Dendritic cell treated with granulocyte-macrophage colony-stimulating factor and Interleukin-4, amounts not matched to agents 40 ng/mL and 50 ng/mL, for 4 days (primary cell): ENCODE results near the gene TGM3.

ENCODE experiments used
- H3K27ac Mint-ChIP-seq: one replicate; pipeline ENCODE4 v1.8.0; 2022; ENCODE audit warnings: mild to moderate bottlenecking, mixed read lengths
- H3K27me3 Mint-ChIP-seq: one replicate; pipeline ENCODE4 v1.8.0; 2022; ENCODE audit warnings: mild to moderate bottlenecking, mixed read lengths
- H3K36me3 Mint-ChIP-seq: one replicate; pipeline ENCODE4 v1.8.0; 2022; ENCODE audit warnings: low read depth, mixed read lengths
- H3K4me1 Mint-ChIP-seq: one replicate; pipeline ENCODE4 v1.8.0; 2022; ENCODE audit warnings: low read depth, mixed read lengths
- H3K4me3 Mint-ChIP-seq: one replicate; pipeline ENCODE4 v1.8.0; 2022; ENCODE audit warnings: mild to moderate bottlenecking, moderate library complexity, mixed read lengths
- H3K9me3 Mint-ChIP-seq: one replicate; pipeline ENCODE4 v1.8.0; 2022; ENCODE audit warnings: mixed read lengths
- intact Hi-C: fragments of 100-400 bp; cut with micrococcal nuclease; formaldehyde crosslinking; loops from one replicate; pipeline ENCODE4 v1.15.0; 2022

TGM3 gene

GRCh38 chr20:2368621-2369020 is 72.8 kb downstream of the TGM3 start:
- no peak overlapping the region for H3K4me3 Mint-ChIP-seq
- H3K4me1 Mint-ChIP-seq = no peaks in the 10 kb centered on the region
- H3K27me3 Mint-ChIP-seq = peaks cover 77% of the 10 kb centered on the region
- H3K36me3 Mint-ChIP-seq = no peaks in the 10 kb centered on the region
- no peak overlapping the region for H3K27ac Mint-ChIP-seq
- H3K9me3 Mint-ChIP-seq = no peaks in the 10 kb centered on the region
- intact Hi-C loops = no loop called here

- Mint-ChIP-seq H3K27ac (no peak overlapping the region), H3K4me1 (no peaks in the 10 kb centered on the region), H3K27me3 (peaks cover 74% of the 10 kb centered on the region), H3K4me3 (no peak overlapping the region), H3K36me3 (no peaks in the 10 kb centered on the region), H3K9me3 (no peaks in the 10 kb centered on the region)
- intact Hi-C loops = no loop called here
Observed at GRCh38 chr20:2373098-2373497, 77.3 kb downstream of the TGM3 start.

- Mint-ChIP-seq H3K27me3 (peaks cover 75% of the 10 kb centered on the region), H3K4me3 (no peak overlapping the region), H3K27ac (no peak overlapping the region), H3K9me3 (no peaks in the 10 kb centered on the region), H3K4me1 (no peaks in the 10 kb centered on the region), H3K36me3 (no peaks in the 10 kb centered on the region)
- intact Hi-C loops = no loop called here
Observed at GRCh38 chr20:2374346-2375125, 78.7 kb downstream of the TGM3 start.

- Mint-ChIP-seq H3K27me3 (peaks cover 65% of the 10 kb centered on the region), H3K4me1 (no peaks in the 10 kb centered on the region), H3K4me3 (no peak overlapping the region), H3K27ac (no peak overlapping the region), H3K36me3 (no peaks in the 10 kb centered on the region), H3K9me3 (no peaks in the 10 kb centered on the region)
- intact Hi-C loops = no loop called here
Observed at GRCh38 chr20:2378893-2379292, 83.1 kb downstream of the TGM3 start.

GRCh38 chr20:2379511-2380229 is 83.9 kb downstream of the TGM3 start:
- Mint-ChIP-seq H3K27me3 (peaks cover 66% of the 10 kb centered on the region), H3K4me3 (no peak overlapping the region)

GRCh38 chr20:2380601-2381000 is 84.8 kb downstream of the TGM3 start, which contains the start of gene TGM6:
TGM6 (plus strand) TSS chr20:2380901; CDS start chr20:2380969, 68 bp downstream.
- intact Hi-C loops = no loop called here
- H3K36me3 Mint-ChIP-seq = no peaks in the 10 kb centered on the region
- peaks cover 70% of the 10 kb centered on the region for H3K27me3 Mint-ChIP-seq
- no peak within 1 kb of the TSS for H3K27ac Mint-ChIP-seq
- no peak within 1 kb of the TSS for H3K4me3 Mint-ChIP-seq
- no peaks in the 10 kb centered on the region for H3K4me1 Mint-ChIP-seq
- H3K9me3 Mint-ChIP-seq = no peaks in the 10 kb centered on the region

More at GRCh38 chr20:2379511-2380229, 83.9 kb downstream of the TGM3 start:
- no peaks in the 10 kb centered on the region for H3K9me3 Mint-ChIP-seq
- H3K4me1 Mint-ChIP-seq = no peaks in the 10 kb centered on the region
- no peak overlapping the region for H3K27ac Mint-ChIP-seq
- intact Hi-C loops = no loop called here
- no peaks in the 10 kb centered on the region for H3K36me3 Mint-ChIP-seq

GRCh38 chr20:2381303-2381702 is 85.5 kb downstream of the TGM3 start:
- Mint-ChIP-seq H3K9me3 (no peaks in the 10 kb centered on the region), H3K36me3 (no peaks in the 10 kb centered on the region), H3K27ac (no peak overlapping the region), H3K4me1 (no peaks in the 10 kb centered on the region), H3K4me3 (no peak overlapping the region), H3K27me3 (peaks cover 68% of the 10 kb centered on the region)
- intact Hi-C loops = no loop called here

- intact Hi-C loops = no loop called here
- Mint-ChIP-seq H3K36me3 (no peaks in the 10 kb centered on the region), H3K27ac (no peak overlapping the region), H3K27me3 (peaks cover 61% of the 10 kb centered on the region), H3K4me1 (no peaks in the 10 kb centered on the region), H3K9me3 (peaks cover 9% of the 10 kb centered on the region), H3K4me3 (no peak overlapping the region)
Observed at GRCh38 chr20:2382833-2383232, 87.0 kb downstream of the TGM3 start.

GRCh38 chr20:2385026-2385425 is 89.2 kb downstream of the TGM3 start:
- Mint-ChIP-seq H3K27ac (no peak overlapping the region), H3K4me1 (no peaks in the 10 kb centered on the region), H3K4me3 (no peak overlapping the region), H3K36me3 (no peaks in the 10 kb centered on the region), H3K9me3 (peaks cover 11% of the 10 kb centered on the region), H3K27me3 (peaks cover 48% of the 10 kb centered on the region)
- intact Hi-C loops = no loop called here

- Mint-ChIP-seq H3K4me1 (peaks cover 2% of the 10 kb centered on the region), H3K4me3 (no peak overlapping the region), H3K27ac (no peak overlapping the region), H3K36me3 (no peaks in the 10 kb centered on the region), H3K27me3 (peaks cover 45% of the 10 kb centered on the region), H3K9me3 (peaks cover 11% of the 10 kb centered on the region)
- intact Hi-C loops = no loop called here
Observed at GRCh38 chr20:2385496-2385895, 89.7 kb downstream of the TGM3 start.

- intact Hi-C loops = no loop called here
- H3K9me3 Mint-ChIP-seq = peaks cover 11% of the 10 kb centered on the region
- peaks cover 14% of the 10 kb centered on the region for H3K4me1 Mint-ChIP-seq
- H3K27me3 Mint-ChIP-seq = peaks cover 41% of the 10 kb centered on the region
- no peak overlapping the region for H3K4me3 Mint-ChIP-seq
- H3K27ac Mint-ChIP-seq = no peak overlapping the region
- H3K36me3 Mint-ChIP-seq = no peaks in the 10 kb centered on the region
Observed at GRCh38 chr20:2386516-2387179, 90.8 kb downstream of the TGM3 start.

GRCh38 chr20:2387180-2387577 is 91.4 kb downstream of the TGM3 start:
- Mint-ChIP-seq H3K4me3 (no peak overlapping the region), H3K9me3 (peaks cover 11% of the 10 kb centered on the region), H3K27ac (no peak overlapping the region), H3K4me1 (peaks cover 17% of the 10 kb centered on the region), H3K27me3 (peaks cover 43% of the 10 kb centered on the region), H3K36me3 (no peaks in the 10 kb centered on the region)
- intact Hi-C loops = no loop called here

GRCh38 chr20:2387580-2387979 is 91.8 kb downstream of the TGM3 start:
- Mint-ChIP-seq H3K9me3 (peaks cover 11% of the 10 kb centered on the region), H3K36me3 (no peaks in the 10 kb centered on the region), H3K27ac (no peak overlapping the region), H3K4me1 (peaks cover 17% of the 10 kb centered on the region), H3K27me3 (peaks cover 43% of the 10 kb centered on the region), H3K4me3 (no peak overlapping the region)
- intact Hi-C loops = no loop called here
